Stimulated activated CD8-positive, alpha-beta memory T cell treated with anti-CD3 and anti-CD28 coated beads, Interleukin-12 subunit alpha, Interleukin-12 subunit beta, amount 100 ng/mL, for 4 hours (primary cell): Measurements from ENCODE around the gene EMILIN3.
"Not testable (repeated sequence)": the region's sequence is repeated elsewhere in the genome, so short reads cannot be mapped to it uniquely, and the experiment has no call there.

Source experiments
- DNase-seq: peaks from one replicate; pipeline ENCODE4 v3.0.0-alpha.2; 2020; ENCODE audit warnings: low read depth

Gene EMILIN3

GRCh38 chr20:41318271-41318649 lies 48.4 kb downstream of the EMILIN3 start:
- DNase-seq = no peak

DNA sequence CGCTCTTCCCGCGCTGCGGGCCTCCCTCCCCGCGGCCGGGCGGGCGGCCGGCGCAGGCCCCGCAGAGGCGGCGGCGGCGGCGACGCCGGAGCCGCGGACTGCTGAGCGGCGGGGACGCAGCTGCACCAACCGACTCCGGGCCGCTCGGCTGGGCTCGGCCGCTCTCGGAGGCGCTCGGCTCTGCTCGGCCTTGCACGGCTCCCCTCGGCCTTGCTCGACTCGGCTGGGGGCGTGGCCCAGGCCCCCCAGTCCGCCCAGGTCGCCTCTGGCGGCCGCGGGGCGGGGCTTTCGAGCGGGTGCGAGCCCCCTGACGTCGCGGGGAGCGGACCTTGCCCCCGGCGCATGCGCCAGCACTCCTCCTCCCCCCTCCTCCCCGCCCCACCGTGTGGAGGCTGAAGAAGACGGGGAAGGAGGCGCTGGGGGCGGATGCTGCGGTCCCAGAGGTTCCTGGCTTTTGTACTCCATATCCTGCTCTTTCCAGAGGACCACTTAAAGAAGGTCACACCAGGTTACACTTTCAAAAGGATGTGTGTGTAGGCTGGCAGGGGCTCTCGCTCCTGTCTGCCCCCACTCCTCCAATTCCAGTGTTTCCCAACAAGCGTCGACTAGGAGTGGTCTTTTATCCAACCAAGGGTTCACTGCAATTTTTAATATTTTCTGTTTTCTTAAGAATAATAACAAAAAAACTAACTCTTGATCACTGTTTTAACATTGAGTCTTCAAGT lies 48.9 kb downstream of the EMILIN3 start, which contains the start of gene ZHX3:
Gene ZHX3 (minus strand): TSS at position 186 of the 725 bp plus-strand sequence. CDS start 112,815 bp downstream, outside the sequence.
- DNase-seq = peak; percentile 97

GRCh38 chr20:41316602-41317545 lies 49.7 kb downstream of the EMILIN3 start:
- DNase-seq = peak; percentile 71

DNA sequence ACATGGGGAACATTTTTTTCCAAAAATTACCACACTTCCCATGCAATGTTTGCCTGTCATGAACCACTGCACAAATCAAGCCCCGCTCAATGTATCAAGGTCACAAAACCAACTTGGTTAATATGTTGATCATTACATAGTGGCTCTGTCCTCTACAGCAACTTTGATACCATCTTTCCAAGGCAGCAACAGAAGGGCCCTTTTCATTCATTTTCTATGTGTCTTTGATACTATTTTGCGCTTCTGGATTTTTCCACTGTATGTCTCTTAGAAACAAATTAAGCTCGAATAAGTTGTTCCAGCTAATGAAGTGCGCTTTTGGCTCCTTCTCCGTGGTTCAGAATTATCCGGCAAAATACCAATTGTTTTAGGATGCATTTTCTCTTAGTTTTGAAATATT lies 50.6 kb downstream of the EMILIN3 start:
- DNase-seq = no peak

DNA sequence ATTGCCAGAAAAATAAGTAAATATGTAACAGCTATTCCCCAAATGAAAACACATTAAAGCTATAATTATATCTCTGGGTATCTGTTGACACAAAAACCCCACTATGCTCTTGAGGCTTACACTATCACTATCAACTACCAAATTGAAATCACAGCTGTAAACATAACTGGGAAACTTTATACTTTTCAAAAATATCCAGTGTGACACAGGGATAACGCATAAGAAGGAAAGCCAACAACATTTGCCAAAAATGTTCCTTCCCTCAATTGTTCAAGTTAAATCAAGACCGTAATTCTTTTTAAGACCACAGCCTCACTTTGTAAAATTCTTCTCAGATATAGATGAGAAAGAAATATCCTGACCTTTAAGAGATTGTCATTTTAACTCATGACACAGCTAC lies 52.2 kb downstream of the EMILIN3 start:
- no peak for DNase-seq

DNA sequence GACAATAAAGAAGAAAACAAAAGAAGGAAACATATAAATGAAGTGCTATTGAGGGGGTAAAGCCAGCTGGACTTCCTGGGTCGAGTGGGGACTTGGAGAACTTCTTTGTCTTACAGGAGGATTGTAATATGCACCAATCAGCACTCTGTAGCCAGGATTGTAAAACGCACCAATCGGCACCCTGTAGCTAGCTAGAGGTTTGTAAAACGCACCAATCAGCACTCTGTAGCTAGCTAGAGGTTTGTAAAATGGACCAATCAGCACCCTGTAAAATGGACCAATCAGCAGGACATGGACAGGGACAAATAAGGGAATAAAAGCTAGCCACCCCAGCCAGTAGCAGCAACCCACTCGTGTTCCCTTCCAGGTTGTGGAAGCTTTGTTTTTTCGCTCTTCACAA lies 54.6 kb downstream of the EMILIN3 start:
- DNase-seq = not testable (repeated sequence)
